NT2/D1 (cell line): Measurements from ENCODE around the gene SGTB.

Experiments used
- DNase-seq: peaks from one replicate; pipeline ENCODE4 v3.0.0-alpha.2; 2011; ENCODE audit warnings: low read depth, low spot score
- H3K27me3 ChIP-seq: 2 replicates; pipeline ENCODE4 v1.6.0; 2011; ENCODE audit warnings: mild to moderate bottlenecking; ENCODE audit not compliant: insufficient read length, insufficient read depth
- H3K36me3 ChIP-seq: 2 replicates; pipeline ENCODE4 v1.6.1; 2011; ENCODE audit warnings: mild to moderate bottlenecking, low read length, mixed read lengths; ENCODE audit not compliant: insufficient read depth, insufficient read length
- H3K4me1 ChIP-seq: 2 replicates; pipeline ENCODE4 v1.5.1; 2011; ENCODE audit not compliant: insufficient read depth, insufficient read length
- H3K4me3 ChIP-seq: 2 replicates; pipeline ENCODE4 v1.5.1; 2011; ENCODE audit warnings: low read depth; ENCODE audit not compliant: insufficient read length
- H3K9ac ChIP-seq: 2 replicates; pipeline ENCODE4 v1.6.0; 2011; ENCODE audit warnings: low read depth; ENCODE audit not compliant: insufficient read length
- H3K9me3 ChIP-seq: 2 replicates; pipeline ENCODE4 v1.5.1; 2011; ENCODE audit warnings: mild to moderate bottlenecking, low read length; ENCODE audit not compliant: insufficient read depth
- SUZ12 ChIP-seq: IDR thresholded peaks from 2 replicates; pipeline ENCODE4 v1.6.1; 2011; ENCODE audit not compliant: insufficient read length, insufficient read depth; ENCODE audit errors: extremely low read depth
- YY1 ChIP-seq: IDR thresholded peaks from 2 replicates; pipeline ENCODE4 v1.6.1; 2011; ENCODE audit not compliant: insufficient read length, insufficient read depth
- ZNF274 ChIP-seq: IDR thresholded peaks from 2 replicates; pipeline ENCODE4 v1.6.1; 2011; ENCODE audit warnings: mild to moderate bottlenecking, low read depth, low read length

The SGTB gene

DNA sequence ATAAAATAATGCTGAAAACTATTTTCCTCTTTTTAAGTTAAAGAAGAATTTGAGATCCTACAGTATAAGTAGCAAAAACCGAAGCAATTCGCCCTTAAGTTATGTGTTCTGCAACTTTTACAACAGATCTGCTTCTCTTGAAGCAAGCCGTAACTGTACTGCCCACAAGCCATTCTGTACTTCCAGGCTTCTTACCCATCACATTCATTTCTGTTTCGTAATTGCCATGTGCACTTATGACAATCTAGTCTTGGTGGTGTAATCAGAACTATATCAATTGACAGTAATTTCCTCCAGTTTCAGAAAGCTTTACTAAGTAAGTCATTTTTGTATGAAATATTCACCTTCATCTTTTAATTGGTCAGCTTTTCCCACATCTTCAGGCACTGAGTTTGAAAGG is 13.8 kb downstream of the SGTB start:
- peaks cover 24% of the 10 kb centered on the region for H3K36me3 ChIP-seq
- no peak overlapping the region for H3K4me3 ChIP-seq

GRCh38 chr5:65707663-65708062 is 14.2 kb downstream of the SGTB start:
- Histone ChIP-seq H3K9me3 (no peaks in the 10 kb centered on the region), H3K4me3 (no peak overlapping the region), H3K9ac (no peak overlapping the region), H3K36me3 (peaks cover 29% of the 10 kb centered on the region), H3K27me3 (no peaks in the 10 kb centered on the region), H3K4me1 (no peaks in the 10 kb centered on the region)
- no peak for DNase-seq
- TF ChIP-seq YY1: no peak

More for the DNA sequence above, 13.8 kb downstream of the SGTB start:
- no peak for DNase-seq
- no peaks in the 10 kb centered on the region for H3K27me3 ChIP-seq
- no peaks in the 10 kb centered on the region for H3K9me3 ChIP-seq
- H3K9ac ChIP-seq: no peak overlapping the region
- no peak for TF ChIP-seq YY1
- TF ChIP-seq SUZ12: no peak
- TF ChIP-seq ZNF274: no peak
- H3K4me1 ChIP-seq: no peaks in the 10 kb centered on the region

GRCh38 chr5:65704621-65705239 is 17.2 kb downstream of the SGTB start:
- no peak for TF ChIP-seq ZNF274
- no peak for TF ChIP-seq SUZ12
- TF ChIP-seq YY1: no peak
- no peak for DNase-seq
- Histone ChIP-seq H3K9ac (no peak overlapping the region), H3K4me3 (no peak overlapping the region), H3K36me3 (peaks cover 22% of the 10 kb centered on the region), H3K4me1 (no peaks in the 10 kb centered on the region), H3K27me3 (no peaks in the 10 kb centered on the region), H3K9me3 (no peaks in the 10 kb centered on the region)

DNA sequence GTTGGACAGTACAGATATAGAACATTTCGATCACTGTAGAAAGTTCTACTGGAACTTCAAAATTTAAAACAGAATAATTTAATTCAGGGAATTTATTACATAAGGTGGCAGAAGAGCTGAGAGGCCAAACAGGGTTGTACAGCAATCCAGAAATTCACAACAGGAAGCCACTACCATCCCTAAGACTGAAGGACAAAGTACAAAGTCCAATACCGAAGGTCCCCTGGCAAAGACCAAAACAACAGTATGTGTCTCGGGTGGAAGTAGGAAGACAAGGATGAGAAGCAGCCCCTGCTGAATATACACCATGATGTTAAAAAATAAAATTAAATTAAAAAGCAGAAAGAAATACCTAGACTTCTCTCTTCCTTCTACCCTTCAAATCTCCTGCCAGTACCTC is 19.9 kb downstream of the SGTB start:
- TF ChIP-seq YY1: no peak
- TF ChIP-seq ZNF274: no peak
- TF ChIP-seq SUZ12: no peak
- Histone ChIP-seq H3K27me3 (no peaks in the 10 kb centered on the region), H3K9me3 (no peaks in the 10 kb centered on the region), H3K4me1 (no peaks in the 10 kb centered on the region), H3K4me3 (no peak overlapping the region), H3K36me3 (peaks cover 22% of the 10 kb centered on the region), H3K9ac (no peak overlapping the region)
- no peak for DNase-seq

DNA sequence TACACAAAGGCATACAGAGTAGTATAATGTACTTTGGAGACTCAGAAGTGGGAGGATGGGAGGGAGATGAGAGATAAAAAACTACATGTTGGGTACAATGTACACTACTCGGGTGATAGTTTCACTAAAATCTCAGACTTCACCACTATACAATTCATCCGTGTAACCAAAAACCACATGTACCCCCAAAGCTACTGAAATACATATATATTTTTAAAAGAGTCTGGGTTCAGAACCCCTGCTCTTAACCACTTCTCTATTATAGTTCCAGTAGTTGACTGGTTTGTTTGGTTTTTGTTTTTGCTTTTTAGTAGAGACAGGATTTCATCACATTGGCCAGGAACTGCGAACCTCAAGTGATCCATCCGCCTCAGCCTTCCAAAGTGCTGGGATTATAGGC is 22.6 kb downstream of the SGTB start:
- DNase-seq: no peak
- Histone ChIP-seq H3K4me1 (no peaks in the 10 kb centered on the region), H3K4me3 (no peak overlapping the region), H3K36me3 (peaks cover 22% of the 10 kb centered on the region), H3K27me3 (no peaks in the 10 kb centered on the region), H3K9me3 (no peaks in the 10 kb centered on the region), H3K9ac (no peak overlapping the region)
- no peak for TF ChIP-seq ZNF274
- TF ChIP-seq SUZ12: no peak
- TF ChIP-seq YY1: no peak

- Histone ChIP-seq H3K4me3 (no peak overlapping the region), H3K9ac (no peak overlapping the region), H3K4me1 (no peaks in the 10 kb centered on the region), H3K27me3 (no peaks in the 10 kb centered on the region), H3K36me3 (peaks cover 9% of the 10 kb centered on the region), H3K9me3 (no peaks in the 10 kb centered on the region)
- DNase-seq: no peak
- no peak for TF ChIP-seq ZNF274
- no peak for TF ChIP-seq SUZ12
- TF ChIP-seq YY1: no peak
These were observed 25.0 kb downstream of the SGTB start for GRCh38 chr5:65696892-65697291.

GRCh38 chr5:65695896-65696295 is 26.0 kb downstream of the SGTB start:
- H3K9ac ChIP-seq: no peak overlapping the region
- TF ChIP-seq ZNF274 (no peak), SUZ12 (no peak), YY1 (no peak)
- no peak for DNase-seq

More at GRCh38 chr5:65695896-65696295, 26.0 kb downstream of the SGTB start:
- Histone ChIP-seq H3K4me1 (no peaks in the 10 kb centered on the region), H3K27me3 (no peaks in the 10 kb centered on the region), H3K4me3 (no peak overlapping the region), H3K36me3 (peaks cover 8% of the 10 kb centered on the region), H3K9me3 (no peaks in the 10 kb centered on the region)
